DOHH2 (cell line): ENCODE data around the gene STN1.

ENCODE experiments used
- CTCF ChIP-seq: fragments of 200-600 bp; sonication (generic); IDR thresholded peaks from one replicate; pipeline ENCODE4 v1.5.1; 2014; ENCODE audit warnings: antibody characterized with exemption, mild to moderate bottlenecking, low read depth, low read length; ENCODE audit not compliant: poor library complexity, severe bottlenecking
- EZH2phosphoT487 ChIP-seq: fragments of 200-600 bp; sonication (generic); IDR thresholded peaks from 2 replicates; pipeline ENCODE4 v1.6.1; 2017; ENCODE audit warnings: borderline replicate concordance, mild to moderate bottlenecking, antibody characterized with exemption, low read length, moderate library complexity, mixed read lengths

DNA sequence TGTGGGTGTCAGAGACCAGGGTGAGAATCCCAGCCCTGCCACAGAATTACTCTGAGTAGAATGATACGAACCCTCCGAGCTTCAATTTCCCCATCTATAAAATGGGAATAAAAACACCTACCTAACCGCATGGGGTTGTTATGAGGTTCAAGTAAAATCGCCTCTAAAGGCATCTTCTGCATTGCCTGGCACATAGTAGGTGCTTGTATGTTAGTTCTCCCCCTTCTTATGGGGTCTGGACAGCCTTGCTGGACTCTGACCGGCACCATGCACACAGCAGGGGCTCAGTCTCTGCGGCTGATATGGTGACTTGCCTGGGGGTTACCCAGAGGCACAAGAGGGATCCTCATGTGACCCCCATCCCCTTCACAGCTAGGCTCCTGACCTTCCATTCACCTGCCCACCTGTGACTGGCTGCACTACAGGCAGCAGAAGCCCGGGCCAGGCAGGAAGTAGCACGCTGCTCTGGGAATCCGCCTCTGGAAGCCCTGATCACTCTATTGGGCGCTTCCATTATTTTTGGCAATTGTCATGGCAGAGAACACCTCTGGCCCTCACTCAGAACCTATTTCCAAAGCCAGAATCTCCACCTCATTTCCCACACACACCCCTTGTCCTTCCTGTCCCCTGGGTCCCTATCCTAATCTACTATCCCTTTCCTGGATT, 68.6 kb downstream of the STN1 start:
- TF ChIP-seq CTCF (no peak), EZH2phosphoT487 (no peak)
